Smooth muscle cell (in vitro differentiated cells): Measurements from ENCODE around the gene RNF11. TPM values are rescaled to one million over a fixed set of nuclear protein-coding genes. Genes with fewer than 3 reads are reported as not detected.

Experiments used
- DNase-seq: peaks from one replicate; lab custom pipeline; 2025; ENCODE audit not compliant: unreplicated experiment; lab: John Stamatoyannopoulos, UW
- H2AFZ ChIP-seq: fragments of 200-600 bp; sonication (generic); 2 replicates; pipeline ENCODE4 v1.6.0; 2016; ENCODE audit warnings: antibody characterized with exemption, low read depth, mild to moderate bottlenecking
- H3F3A ChIP-seq: fragments of 200-600 bp; sonication (generic); 2 replicates; pipeline ENCODE4 v1.6.0; 2017; ENCODE audit warnings: antibody characterized with exemption, low read depth
- H3K27ac ChIP-seq: fragments of 200-600 bp; sonication (generic); 2 replicates; pipeline ENCODE4 v1.5.1; 2016; ENCODE audit warnings: low read depth, mild to moderate bottlenecking
- H3K27me3 ChIP-seq: fragments of 200-600 bp; sonication (generic); 2 replicates; pipeline ENCODE4 v1.6.1; 2016; ENCODE audit warnings: low read depth, mild to moderate bottlenecking
- H3K36me3 ChIP-seq: fragments of 200-600 bp; sonication (generic); 2 replicates; pipeline ENCODE4 v1.5.1; 2016; ENCODE audit warnings: low read depth
- H3K4me1 ChIP-seq: fragments of 200-600 bp; sonication (generic); 2 replicates; pipeline ENCODE4 v1.5.1; 2016; ENCODE audit warnings: low read depth
- H3K4me2 ChIP-seq: fragments of 200-600 bp; sonication (generic); 2 replicates; pipeline ENCODE4 v1.6.0; 2016; ENCODE audit warnings: mild to moderate bottlenecking
- H3K4me3 ChIP-seq: fragments of 200-600 bp; sonication (generic); 2 replicates; pipeline ENCODE4 v1.5.1; 2016; ENCODE audit warnings: mild to moderate bottlenecking
- H3K79me2 ChIP-seq: fragments of 200-600 bp; sonication (generic); 2 replicates; pipeline ENCODE4 v1.6.0; 2016; ENCODE audit warnings: low read depth, mild to moderate bottlenecking
- H3K9ac ChIP-seq: fragments of 200-600 bp; sonication (generic); 2 replicates; pipeline ENCODE4 v1.6.0; 2016; ENCODE audit warnings: low read depth
- H3K9me3 ChIP-seq: fragments of 200-600 bp; sonication (generic); replicated peaks from 2 replicates; pipeline ENCODE4 v1.5.1; 2016; ENCODE audit warnings: low read depth
- H4K20me1 ChIP-seq: fragments of 200-600 bp; sonication (generic); 2 replicates; pipeline ENCODE4 v1.6.0; 2016; ENCODE audit warnings: low read depth
- CTCF ChIP-seq: fragments of 200-600 bp; sonication (generic); IDR thresholded peaks from 2 replicates; pipeline ENCODE4 v1.5.1; 2017; ENCODE audit warnings: borderline replicate concordance, mild to moderate bottlenecking, antibody characterized with exemption; ENCODE audit not compliant: insufficient read depth, poor library complexity, severe bottlenecking
- WGBS: methylation state at CpG from one replicate; pipeline ENCODE4 v1.1.7; 2016; ENCODE audit warnings: low lambda C conversion rate; 5-methylcytosine and 5-hydroxymethylcytosine counted together
- polyA plus RNA-seq: library from polyadenylated mRNA; unstranded; fragments of >200 nt; fragmentation: Nextera tagmentation; extraction: Ambion mirVana; gene quantifications from 2 replicates; pipeline ENCODE4 v1.2.1, GENCODE V29; 2016
- total RNA-seq: library from RNA; depleted of rRNA; stranded (reverse); fragments of >200 nt; gene quantifications from 2 replicates; pipeline ENCODE4 v1.2.3, GENCODE V29; 2014

Gene RNF11
- total and polyA plus RNA-seq, 2 experiments from 2014 or later: 68.7 to 123 TPM

DNA sequence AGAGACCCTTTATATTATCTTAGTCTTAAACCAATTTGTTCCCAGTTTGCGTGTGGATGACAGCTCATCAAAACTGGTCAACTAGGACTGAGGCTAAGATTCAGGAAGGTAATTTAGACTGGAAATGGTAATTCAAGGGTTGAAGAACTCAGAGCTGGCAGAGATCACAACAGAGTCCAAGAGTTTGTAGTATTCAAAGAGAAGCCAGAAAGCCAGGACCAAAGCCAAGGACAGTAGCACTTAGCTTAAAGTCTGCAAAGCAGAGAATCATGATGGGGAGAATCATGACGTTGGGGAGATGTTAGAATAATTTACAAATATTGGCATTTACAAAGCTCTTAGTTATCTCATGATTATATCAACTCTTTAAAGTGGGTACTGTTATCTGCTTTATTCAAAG, 32.6 kb downstream of the RNF11 start:
- H3K36me3 ChIP-seq: peaks cover 10% of the 10 kb centered on the region
- H2AFZ ChIP-seq: no peak overlapping the region
- peaks cover 4% of the 10 kb centered on the region for H3F3A ChIP-seq
- TF ChIP-seq CTCF: no peak
- H3K4me3 ChIP-seq: no peak overlapping the region
- H3K27me3 ChIP-seq: no peaks in the 10 kb centered on the region
- no peak overlapping the region for H3K9ac ChIP-seq
- 81% methylated on average over 2 of the region's 2 CpGs for WGBS
- H3K4me1 ChIP-seq: peaks cover 3% of the 10 kb centered on the region
- peaks cover 83% of the 10 kb centered on the region for H4K20me1 ChIP-seq
- H3K27ac ChIP-seq: peak overlapping the region; percentile 60
- peaks cover 61% of the 10 kb centered on the region for H3K79me2 ChIP-seq
- no peaks in the 10 kb centered on the region for H3K9me3 ChIP-seq
- H3K4me2 ChIP-seq: peak overlapping the region; percentile 25
- DNase-seq: no peak

DNA sequence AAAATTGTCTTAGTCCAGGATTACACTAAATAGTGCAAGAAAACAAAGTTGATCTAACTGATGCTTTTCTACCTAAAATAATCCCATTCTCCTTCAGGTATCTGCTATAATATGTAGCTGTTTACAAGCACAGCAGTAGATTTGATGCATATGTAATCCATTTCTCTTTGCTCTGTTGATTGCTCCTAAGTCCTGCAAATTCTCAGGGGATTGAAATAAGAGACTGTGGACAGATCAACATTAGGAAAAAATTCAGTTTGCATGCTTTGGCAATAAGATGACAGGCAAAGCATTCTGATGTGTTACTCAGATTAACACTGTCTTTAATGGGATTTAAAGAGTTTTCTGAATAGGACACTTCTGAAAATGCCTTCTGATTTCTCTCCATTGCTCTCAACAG, 34.7 kb downstream of the RNF11 start:
- Histone ChIP-seq H3K27ac (no peak overlapping the region), H3F3A (no peaks in the 10 kb centered on the region), H3K79me2 (peaks cover 46% of the 10 kb centered on the region), H3K9ac (no peak overlapping the region), H3K4me1 (no peaks in the 10 kb centered on the region), H3K4me2 (no peak overlapping the region), H3K27me3 (no peaks in the 10 kb centered on the region), H3K9me3 (no peaks in the 10 kb centered on the region), H3K4me3 (no peak overlapping the region), H4K20me1 (peaks cover 76% of the 10 kb centered on the region), H2AFZ (no peak overlapping the region), H3K36me3 (peaks cover 10% of the 10 kb centered on the region)
- no peak for TF ChIP-seq CTCF
- no peak for DNase-seq

DNA sequence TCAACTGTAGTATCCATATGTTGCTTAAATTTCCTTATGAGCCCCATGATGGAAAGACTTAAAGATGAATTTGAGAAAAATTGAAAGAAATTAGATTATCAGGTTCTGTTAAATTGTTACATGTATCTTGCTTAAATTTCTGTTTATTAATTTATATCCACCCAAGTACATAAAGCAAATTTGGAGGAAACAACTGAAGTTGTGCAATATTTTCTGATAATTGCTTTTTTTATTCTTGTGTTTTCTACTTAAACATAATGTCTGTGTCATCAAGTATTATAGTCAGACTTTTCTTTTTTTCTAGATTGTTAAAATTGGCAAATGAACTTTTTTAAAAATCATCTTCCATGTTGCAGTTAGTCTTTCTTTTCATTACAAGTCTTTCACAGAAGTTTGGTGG, 36.8 kb downstream of the RNF11 start:
- Histone ChIP-seq H3K4me3 (no peak overlapping the region), H3K36me3 (peaks cover 10% of the 10 kb centered on the region), H3K4me1 (no peaks in the 10 kb centered on the region), H3K27me3 (no peaks in the 10 kb centered on the region), H3K4me2 (no peak overlapping the region), H3F3A (no peaks in the 10 kb centered on the region), H2AFZ (no peak overlapping the region), H3K79me2 (peaks cover 24% of the 10 kb centered on the region), H3K9me3 (no peaks in the 10 kb centered on the region), H3K9ac (no peak overlapping the region), H4K20me1 (peaks cover 63% of the 10 kb centered on the region), H3K27ac (no peak overlapping the region)
- no peak for DNase-seq
- no peak for TF ChIP-seq CTCF

DNA sequence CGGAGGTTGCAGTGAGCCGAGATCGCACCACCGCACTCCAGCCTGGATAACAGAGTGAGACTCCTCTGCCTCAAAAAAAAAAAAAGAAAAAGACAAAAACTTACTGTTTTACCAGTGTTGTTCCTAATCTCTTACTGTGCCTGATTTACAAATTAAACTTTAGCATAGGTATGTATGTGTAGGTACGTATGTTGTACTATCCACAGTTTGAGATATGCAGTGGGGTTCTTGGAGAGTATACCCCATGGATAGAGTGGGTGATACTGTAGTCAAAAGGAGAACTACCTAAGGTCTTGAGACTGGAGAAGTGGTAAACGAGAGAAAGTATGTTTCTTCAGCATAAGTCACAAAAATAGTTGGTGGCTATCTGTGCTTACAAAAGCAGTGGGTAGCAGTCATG, 38.6 kb downstream of the RNF11 start:
- Histone ChIP-seq H4K20me1 (peaks cover 50% of the 10 kb centered on the region), H3K4me3 (no peak overlapping the region), H3K4me1 (no peaks in the 10 kb centered on the region), H3K27ac (no peak overlapping the region), H3F3A (no peaks in the 10 kb centered on the region), H3K9me3 (no peaks in the 10 kb centered on the region), H3K79me2 (peaks cover 8% of the 10 kb centered on the region), H3K4me2 (no peak overlapping the region), H3K9ac (no peak overlapping the region), H3K27me3 (no peaks in the 10 kb centered on the region), H2AFZ (no peak overlapping the region), H3K36me3 (peaks cover 10% of the 10 kb centered on the region)
- DNase-seq: no peak
- TF ChIP-seq CTCF: no peak
- 94% methylated on average over 6 of the region's 6 CpGs for WGBS
